Prostate gland (tissue), 2 donors: ENCODE data around the gene CD164L2.

Experiments
- POLR2A ChIP-seq: fragments of 450-650 bp; IDR thresholded peaks from one replicate; pipeline ENCODE4 v1.6.1; 2016; ENCODE audit warnings: antibody characterized with exemption, mild to moderate bottlenecking
- TF ChIP-seq, protein P1 (sequence below), 4 experiments: fragments of 200-600 bp in 2 of 4; fragments of 450-650 bp in 2 of 4; sonication (generic) in 2 of 4; IDR thresholded peaks; 1 replicate in 3 of 4; 2 replicates in 1 of 4; pipeline ENCODE4 v1.5.1; 2016 to 2019; ENCODE audit warnings: antibody characterized with exemption in 4 of 4, mild to moderate bottlenecking in 2 of 4, moderate library complexity in 2 of 4

- TF ChIP-seq, protein P1, sequence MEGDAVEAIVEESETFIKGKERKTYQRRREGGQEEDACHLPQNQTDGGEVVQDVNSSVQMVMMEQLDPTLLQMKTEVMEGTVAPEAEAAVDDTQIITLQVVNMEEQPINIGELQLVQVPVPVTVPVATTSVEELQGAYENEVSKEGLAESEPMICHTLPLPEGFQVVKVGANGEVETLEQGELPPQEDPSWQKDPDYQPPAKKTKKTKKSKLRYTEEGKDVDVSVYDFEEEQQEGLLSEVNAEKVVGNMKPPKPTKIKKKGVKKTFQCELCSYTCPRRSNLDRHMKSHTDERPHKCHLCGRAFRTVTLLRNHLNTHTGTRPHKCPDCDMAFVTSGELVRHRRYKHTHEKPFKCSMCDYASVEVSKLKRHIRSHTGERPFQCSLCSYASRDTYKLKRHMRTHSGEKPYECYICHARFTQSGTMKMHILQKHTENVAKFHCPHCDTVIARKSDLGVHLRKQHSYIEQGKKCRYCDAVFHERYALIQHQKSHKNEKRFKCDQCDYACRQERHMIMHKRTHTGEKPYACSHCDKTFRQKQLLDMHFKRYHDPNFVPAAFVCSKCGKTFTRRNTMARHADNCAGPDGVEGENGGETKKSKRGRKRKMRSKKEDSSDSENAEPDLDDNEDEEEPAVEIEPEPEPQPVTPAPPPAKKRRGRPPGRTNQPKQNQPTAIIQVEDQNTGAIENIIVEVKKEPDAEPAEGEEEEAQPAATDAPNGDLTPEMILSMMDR (IDR thresholded peaks at IDR 0.05): no peak
- TF ChIP-seq POLR2A: no peak
Observed at GRCh38 chr1:27343639-27344025, 39.5 kb downstream of the CD164L2 start.
